G401.6 (cell line): ENCODE data around the gene SEMA4D.

Experiments used
- FAIRE-seq: peaks from 2 replicates; lab custom pipeline; 2012; peaks lifted over from hg19 to GRCh38; lab: Jason Lieb, UNC

The SEMA4D gene

DNA sequence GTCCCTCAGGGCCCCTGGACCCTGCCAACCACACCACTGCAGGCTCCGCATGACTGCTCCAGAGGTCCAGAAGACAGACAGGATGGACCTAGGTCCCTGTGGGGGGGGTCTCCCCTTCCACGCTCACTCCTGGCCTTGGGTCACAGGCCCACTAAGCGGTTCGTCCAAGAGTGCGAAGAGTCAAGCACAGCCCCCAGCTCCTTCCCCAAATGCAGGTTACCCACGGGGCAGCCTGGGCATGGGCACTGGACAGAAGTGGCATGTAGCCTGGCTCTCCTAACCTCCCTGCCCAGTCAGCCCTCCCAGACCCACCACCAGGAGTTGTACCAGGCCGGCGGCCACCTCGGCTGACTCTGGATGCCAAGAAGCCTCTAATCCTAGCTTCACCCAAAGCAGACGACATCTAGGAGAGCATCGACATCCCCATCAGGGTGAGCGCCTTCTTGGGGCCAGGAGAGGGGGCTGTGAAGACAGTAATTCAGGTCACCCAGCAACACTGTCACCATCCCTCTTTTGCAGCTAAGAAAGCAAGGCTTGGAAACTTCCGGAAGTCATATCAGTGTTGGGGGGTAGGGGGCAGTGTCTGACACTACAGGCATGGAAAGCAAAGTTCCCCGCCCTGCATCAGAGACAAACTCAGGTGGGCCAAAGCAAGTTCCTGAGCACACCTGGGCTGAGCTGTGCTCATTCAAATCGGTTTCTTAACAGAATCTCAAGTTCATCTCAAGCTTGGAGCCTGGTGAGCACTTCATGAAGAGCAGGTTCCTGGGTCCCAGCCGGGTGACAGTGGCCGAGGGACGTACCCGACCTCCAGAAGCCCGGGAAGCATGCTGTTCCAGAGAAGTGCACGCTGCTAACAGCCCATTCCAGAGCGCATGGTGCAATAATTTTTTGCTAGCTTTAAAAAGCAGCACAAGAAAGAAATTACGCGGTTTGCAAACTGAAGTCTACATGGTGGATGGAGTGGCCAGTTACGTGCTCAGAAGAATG is 68.7 kb downstream of the SEMA4D start:
- no peak for FAIRE-seq

DNA sequence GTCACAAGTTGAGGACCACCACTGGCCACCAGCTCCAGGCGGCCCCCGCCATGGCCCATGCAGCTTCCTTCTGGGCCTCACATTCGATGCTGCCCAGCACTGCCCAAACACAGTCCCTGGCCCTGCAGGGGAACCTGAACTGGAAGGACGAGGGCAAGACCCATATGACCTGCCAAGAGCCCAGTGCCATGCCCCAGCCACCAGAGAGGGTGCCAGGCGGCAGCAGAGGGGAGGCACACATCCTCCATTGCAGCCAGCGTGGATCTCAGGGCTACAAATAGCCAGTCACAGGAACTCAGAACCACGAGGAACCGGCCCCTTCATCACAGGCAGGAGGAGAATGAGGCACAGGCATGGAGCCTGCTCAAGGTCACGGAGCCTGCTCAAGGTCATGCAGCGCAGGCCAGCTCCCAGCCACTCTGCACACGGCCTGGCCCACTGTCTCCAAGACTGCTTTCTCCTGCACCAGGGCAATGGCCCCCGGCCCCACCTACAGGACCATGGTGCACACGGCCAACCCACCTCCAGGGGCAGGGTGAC is 69.6 kb downstream of the SEMA4D start:
- FAIRE-seq: no peak

DNA sequence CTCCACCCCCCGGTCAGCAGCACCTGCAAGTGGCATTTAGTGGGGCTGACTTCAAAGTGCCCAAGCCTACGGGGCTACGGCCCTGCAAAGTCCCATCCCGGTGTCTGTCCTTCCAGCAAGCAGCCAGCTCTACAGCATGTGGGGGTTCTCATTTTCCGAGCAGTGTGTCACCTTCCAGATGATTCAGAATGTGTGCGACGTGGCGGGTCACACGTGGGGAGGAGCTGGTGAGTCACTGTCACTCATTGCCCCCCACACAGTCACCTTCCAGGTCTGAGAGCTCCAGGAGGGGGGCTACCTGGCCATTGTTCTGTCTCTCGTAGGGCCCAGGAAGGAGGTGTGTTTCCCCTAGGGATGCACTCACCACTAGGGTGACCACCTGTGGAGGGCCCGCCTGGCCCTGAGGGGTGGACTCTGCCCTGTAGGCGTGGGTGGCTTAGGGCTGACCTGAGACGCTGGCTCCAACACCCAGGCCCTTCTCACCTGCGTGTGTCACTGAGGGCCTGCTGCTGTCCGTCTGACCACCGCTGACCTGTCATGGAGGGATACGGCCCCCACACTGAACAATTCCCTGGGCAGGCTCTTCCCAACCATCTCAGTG is 70.2 kb downstream of the SEMA4D start:
- no peak for FAIRE-seq

DNA sequence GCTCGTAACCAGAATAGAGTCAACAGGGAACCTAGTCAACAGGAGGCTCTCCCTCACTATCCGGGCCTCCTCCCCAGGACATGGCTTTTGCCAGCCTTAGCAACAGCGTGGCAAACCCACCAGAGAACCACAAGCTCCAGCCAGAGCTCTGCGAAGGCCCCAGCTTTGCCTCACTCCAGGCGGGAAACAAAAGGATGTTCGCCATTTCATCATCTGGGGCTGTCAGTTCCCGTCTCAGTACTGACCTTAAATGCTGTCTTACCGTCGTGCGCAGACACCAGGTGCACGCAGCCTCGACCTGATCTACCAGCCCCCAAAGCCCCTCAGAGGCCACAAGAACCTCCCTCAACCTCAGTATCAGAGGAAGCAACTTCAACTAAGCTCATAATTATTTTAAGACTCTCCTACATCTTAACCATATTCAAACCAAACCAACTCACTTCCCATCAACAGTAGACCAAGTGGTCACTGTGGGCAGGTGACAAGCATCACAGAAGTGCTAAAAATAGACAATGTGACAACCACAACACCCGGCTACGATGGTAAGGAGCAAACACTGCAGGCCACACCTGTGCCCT is 71.4 kb downstream of the SEMA4D start:
- no peak for FAIRE-seq

DNA sequence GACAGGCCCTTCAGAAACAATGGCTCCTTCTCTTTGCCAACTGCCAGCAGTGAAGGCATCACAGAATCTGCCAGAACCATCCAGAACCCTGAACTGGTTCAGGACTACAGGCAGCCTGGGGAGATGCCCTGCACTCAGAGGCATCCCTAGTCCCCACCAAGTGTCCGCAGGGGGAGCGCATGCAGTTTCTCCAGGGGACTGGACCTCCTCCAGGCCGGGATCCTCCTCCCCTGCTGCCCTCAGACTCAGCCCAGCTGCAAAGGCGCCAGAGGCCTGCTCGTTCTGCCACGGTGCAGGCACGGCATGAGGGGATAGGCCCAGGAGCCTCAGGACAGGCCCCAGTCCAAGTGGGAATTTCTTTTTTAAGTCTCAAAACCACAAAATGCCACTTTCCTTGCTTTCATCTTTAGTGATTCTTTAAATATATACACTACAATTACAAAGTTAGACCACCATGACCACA is 72.0 kb downstream of the SEMA4D start:
- no peak for FAIRE-seq

DNA sequence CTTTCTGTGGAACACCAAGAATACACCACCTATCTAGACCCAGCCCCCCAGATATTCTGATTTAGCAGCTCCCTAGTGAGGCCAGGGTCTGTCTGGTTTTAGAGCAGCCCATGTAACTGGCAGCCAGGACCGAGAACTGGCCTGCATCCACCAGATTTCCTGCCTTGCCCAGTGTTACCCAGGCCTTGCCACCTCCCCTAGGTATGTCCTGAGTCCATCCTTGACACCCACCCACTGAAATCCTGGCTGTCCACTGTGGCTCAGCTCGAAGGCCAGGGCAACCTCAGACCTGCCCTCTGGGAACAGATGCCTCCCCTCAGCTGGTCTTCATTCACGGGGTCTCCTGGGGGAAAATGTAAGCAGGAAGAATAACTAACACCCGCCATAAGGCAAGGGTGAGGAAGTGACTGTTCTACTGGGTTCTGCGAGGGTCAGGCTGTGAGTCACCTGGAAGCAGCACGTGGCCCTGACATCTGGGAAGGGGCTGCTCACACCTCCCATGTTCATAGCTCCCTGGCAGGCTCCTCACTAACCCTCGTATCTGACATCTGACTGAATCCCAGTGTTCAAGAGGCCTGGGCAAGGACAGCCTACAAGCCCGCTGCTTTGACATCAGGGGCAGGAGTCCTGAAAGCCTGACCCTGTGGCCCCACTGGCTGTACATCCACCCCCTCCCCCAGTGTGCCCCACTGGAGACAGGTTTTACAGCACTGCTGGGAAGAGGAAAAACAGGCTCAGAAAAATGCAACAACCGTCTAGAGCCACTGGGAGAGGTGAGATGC is 72.7 kb downstream of the SEMA4D start:
- no peak for FAIRE-seq

DNA sequence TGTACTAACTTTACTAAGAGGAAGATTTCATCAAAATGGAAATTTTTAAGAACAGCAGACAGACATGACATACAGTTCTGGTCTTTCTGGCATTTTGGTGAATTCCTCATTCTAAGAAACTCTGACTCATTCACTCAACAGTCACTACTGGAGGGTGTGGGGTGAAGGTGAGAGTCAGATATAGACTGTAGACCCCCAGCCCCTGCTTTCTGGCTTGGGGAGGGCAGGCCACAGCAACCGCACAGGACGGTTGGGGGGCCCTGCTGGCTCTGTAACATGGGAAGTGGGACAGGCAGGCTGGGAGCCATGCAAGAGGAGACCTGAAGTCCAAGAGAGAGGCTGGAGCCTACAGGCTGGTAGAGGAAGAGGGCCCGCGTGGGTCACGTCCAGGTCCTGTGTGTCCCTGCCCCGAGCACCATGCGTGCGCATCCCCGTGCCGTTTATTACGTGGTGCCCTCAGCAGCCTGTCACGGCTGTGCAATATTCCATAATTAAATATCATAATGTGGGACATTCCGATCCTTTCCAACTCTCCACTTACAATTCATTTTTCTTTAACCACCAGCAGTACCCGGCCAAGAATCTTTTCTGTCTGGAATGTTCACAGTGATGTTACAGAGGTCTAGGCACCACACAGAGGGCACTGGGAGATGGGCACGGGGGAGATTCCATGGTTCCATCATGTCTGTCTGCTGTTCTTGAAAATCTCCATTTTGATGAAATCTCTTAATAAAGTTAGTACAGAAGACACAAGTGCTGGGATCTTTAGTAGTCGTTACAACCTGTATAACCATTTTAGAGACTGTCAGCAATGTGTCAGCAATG is 75.5 kb downstream of the SEMA4D start:
- FAIRE-seq: no peak

DNA sequence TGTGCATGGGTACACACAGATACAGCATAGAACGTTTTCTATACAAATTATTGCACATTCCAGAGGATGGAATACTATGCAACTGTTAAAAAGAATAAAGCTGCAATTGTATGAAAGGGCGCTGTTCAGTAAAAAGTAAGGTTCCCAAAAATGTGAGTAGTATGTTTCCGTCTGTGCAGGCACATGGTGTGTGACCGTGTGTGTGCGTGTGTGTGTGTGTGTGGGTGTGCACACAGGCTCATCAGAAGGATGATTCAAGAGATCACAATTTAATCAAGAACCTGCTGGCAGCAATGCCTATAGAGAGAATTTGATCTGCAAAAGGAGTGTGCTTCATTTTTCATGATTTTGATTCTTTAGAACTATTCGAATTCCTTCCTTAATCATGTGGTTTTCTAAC is 76.3 kb downstream of the SEMA4D start:
- FAIRE-seq: no peak

DNA sequence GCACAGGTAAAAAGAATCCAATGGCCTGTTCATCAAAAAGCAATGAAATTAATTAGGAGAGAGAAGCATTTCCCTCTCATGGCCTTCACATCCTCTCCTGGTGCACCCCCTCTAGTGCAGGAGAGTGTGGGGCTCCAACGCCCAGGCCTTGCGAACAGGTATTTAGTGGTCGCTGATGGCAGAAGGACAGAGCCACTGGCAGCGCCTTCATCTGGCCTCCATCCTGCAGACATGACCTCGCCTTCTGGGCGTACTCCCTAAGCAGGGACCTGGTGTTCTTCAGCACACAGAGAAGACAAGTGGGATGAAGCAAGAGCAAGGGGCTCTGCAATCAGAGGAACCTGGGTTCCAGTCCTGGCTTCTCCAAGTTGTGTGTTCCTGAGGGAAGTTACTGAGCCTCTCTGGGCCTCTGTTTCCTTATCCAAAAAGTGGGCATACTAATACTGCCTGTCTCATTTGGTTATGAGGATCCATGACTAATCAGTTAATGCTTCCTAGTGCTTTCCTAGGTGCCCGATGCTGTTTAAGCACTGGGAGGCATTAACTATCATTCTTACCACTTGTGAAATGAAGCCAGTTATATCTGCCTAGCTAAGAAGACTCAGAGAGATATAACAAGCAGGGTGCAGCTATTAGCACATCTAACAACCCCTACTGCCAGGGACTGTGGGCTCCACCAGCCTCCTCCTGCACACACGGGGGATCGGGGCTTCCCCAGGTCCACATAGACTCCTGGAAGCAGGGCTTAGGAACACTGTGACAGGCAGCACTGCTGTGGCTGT is 77.3 kb downstream of the SEMA4D start:
- FAIRE-seq: no peak

DNA sequence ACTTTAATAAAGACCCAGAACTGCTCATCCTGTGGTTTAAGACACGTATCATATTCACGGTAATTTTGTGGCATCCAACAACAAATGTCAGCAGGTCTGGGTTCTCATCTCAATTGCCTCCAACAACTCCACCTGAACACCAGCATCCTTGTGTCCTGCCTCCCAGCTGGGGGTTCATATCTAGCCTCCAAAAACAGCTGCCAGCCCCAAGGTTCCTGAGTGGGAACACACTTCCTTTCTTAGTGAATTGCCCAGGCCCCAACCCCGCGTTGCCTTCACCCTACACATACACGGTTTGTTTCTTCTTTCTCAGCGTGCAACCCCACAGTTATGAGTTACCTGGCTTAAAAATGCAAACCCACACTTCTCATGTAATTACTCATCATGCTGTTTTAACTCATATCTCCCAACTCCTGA is 77.9 kb downstream of the SEMA4D start:
- FAIRE-seq: no peak

DNA sequence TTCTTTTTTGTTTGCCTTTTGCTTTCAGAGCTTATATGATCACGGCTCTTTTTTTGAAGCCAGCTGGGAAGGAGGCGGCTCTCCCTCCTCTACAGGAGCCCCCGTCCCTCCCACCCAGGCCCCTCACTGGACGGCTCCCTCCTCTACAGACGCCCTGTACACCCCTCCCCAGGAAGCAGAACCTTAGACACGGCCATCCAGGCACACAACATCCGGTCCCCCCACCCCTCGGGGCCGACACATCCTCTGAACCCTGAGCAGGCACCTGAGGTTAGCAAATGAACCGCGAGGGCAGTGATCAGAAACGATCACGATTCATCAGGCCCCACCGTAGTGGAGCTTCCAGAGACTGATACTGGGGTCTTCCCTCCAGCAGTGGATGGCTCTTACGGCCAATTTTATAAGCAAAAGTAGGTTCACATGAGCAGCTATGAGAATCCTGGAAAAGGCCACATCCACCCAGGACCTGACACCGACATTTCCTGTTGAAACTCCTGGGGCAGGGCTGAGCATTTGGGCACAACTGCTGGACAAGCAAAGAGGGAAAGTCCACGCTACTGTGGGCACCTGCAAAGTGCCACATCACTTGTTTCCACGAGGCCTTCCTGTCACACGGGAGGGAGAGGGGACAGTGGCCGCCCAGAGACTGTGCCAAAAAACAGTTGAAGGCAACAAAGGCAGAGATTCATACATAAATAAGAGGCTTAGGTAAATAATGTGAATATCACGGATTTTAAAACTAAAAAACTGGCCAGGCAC is 78.9 kb downstream of the SEMA4D start:
- FAIRE-seq: no peak

DNA sequence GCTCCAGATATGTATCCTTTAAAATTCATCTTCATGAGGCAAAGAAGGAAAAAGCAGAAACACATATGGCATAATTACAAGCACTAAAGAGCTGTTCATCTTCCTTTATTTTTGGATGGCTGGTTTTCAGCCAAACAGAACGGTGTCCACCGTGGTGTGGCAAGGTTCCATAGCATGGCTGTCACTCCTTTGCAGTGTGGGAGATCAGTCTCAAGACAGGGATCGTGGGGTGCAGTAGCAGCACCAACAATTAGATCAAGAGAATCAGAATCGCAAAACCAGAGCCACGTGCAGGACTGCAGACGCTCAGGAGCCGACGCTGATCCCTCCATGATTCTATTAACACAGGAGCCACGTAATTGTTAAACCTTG is 79.5 kb downstream of the SEMA4D start:
- no peak for FAIRE-seq

DNA sequence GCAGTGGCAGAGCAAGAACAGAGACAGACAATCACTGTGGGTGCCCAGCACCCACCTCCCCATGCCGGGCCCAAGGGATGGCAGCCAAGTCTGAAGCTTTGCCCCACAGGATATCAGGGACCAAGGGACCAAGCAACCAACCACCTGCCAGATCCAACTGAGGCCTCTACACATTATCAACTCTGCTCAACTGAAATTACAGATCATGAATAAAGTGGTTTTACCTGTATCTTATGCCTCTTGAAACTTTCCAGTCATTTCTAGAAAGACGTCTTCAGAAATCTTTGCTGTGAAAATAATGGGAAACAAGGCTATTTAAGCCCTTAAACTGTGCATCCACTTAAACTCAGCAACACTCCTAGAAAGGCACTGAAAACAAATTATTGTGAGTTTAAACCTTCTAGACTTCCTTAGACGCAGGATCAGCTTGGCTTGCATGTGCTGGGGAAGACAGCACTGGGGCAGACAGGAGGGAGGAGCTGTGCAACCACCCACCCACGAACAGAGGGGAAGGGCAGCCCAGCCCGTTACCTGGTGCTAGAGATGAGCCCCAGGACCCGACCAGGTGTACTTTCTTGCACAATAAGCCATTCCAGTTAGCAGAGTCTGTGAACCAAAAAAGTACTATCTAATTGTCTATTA is 80.0 kb downstream of the SEMA4D start:
- FAIRE-seq: no peak

DNA sequence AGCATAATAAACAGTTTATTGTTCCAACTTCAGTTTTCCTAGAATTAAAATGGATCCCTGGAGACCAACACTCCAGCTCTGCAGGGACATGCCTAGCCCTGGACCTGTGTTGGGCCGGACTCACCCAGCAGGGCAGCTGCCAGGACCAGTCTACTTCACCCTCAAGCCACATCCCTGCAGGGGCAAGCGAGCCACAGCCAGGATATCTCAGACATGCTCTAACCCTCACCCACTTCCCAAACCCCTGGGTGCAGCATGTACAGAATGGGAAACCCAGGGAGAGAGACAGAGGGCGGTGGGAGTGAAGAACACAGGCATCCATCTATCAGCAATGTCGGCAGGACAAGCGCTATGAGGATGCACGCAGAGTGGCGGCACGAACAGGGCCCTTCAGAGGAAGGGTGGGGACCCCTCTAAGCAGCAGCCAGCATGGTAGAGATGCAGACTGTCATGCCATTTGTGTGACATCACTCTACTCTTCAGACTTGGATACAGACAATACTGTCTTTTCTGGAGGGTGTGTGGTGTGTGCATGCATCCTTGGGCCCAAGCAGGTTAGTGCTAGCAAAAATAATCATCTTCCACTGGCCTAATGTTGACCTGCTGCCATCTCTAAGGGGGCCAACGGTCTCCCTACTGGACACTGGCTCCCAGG is 83.1 kb downstream of the SEMA4D start:
- FAIRE-seq: no peak

DNA sequence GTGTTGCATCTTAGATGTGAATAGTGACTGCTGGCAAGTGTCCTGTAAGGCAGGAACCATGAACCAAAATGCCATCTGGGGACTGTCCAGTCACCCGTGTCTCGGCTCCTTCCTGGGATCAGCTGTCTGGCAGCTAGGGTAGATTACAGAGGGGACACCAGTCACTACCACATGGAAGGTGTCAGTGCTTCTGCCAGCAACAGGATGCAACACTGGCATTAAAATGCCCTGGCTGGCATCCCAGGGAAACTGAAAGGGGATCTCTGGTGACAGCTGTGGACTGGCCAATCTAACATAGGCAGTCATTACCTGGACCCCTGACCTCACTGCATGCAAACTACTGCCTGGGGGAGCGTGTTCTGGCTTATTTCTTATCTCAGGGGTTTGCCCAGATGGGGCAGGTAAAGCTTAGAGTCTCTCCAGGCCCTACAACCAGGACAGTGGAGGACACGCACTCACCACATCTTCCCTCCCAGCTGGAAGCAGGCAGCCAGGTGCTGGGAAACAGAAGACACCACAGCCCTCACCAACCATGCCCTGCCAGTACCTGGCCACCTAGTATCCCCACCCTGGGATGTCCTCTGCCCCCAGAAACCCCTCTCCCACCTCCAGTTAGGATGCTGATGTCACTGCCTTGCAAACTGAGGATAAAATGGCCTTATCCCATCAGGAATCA is 83.8 kb downstream of the SEMA4D start:
- no peak for FAIRE-seq

DNA sequence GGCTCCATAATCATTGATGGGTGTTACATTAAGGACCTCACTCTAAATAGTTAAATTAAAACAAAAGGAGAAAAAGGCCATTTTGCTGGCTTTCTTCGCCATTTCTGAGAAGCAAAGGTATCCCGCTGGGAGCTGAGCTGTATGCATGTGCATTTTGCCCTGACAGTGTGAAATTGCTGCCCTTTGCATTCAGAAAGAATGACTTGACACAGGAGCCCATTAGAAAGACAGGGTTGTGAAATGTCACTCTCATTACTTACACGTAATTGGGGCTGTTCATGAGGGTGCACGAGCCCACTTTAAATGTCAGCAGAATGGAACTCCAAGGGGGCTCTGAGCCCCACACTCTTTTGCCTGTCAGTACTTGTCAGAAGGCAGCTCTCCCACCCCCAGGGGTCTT is 85.0 kb downstream of the SEMA4D start:
- no peak for FAIRE-seq

DNA sequence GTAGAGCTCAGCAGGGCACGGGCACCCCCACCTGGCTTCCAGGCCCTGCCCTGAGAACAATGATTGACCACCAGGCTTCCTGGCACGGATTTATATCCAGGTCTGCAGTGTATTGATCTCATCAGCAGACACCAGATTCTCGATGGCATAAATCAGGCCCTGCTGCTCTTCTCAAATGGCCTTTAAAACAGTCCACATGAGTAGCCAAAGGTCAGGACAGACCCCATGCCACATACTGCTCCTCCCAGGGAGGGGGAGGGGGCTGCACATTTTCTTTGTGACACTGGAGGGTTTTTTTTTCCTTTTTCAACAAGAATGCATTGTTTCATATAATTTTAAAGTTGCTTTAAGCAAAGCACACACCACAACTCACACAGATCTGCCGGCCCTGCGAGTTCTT is 85.4 kb downstream of the SEMA4D start:
- FAIRE-seq: no peak

DNA sequence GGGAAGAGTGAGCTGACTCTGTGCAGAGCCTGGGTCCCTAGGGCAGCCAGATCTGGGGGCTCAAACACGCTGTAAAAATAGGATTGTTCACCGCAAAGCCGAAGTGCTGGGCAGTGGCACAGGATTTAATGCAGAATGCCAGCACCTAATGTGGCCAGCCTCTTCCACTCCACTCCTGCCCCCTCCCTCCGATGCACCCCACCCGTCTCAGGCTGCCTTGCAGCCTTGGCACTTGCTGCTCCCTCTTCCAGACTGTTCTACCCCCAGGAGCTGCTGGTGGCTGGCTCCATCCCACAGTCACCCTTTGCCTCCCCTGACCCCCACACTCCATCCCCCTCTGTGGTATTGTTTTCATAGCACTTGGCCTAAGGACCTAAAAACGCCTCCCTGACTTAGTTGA is 86.2 kb downstream of the SEMA4D start:
- no peak for FAIRE-seq
